Activated CD8-positive, alpha-beta memory T cell treated with anti-CD3 and anti-CD28 coated beads, Interleukin-2, amount 10 ng/mL, durations not matched to agents 7 days and 5 days (primary cell): ENCODE results near the gene PMFBP1. TPM values are rescaled to one million over a fixed set of nuclear protein-coding genes. Genes with fewer than 3 reads are reported as not detected.
"Not testable (repeated sequence)": the region's sequence is repeated elsewhere in the genome, so short reads cannot be mapped to it uniquely, and the experiment has no call there.

ENCODE experiments used
- ATAC-seq: fragments of 150-1000 bp; cut with Tn5 transposase; one replicate; pipeline ENCODE4 v1.10.0; 2021; ENCODE audit warnings: moderate library complexity
- CTCF ChIA-PET: fragments of 350-600 bp; sonication (Branson Sonifier 250); formaldehyde crosslinking; loops from one replicate; lab custom pipeline; 2021; ENCODE audit warnings: antibody characterized with exemption; lab: Charles Lee
- DNase-seq: peaks from one replicate; pipeline ENCODE4 v3.0.0-alpha.2; 2020
- H3K27ac Mint-ChIP-seq: one replicate; pipeline ENCODE4 v1.8.0; 2021; ENCODE audit warnings: mild to moderate bottlenecking, mixed read lengths
- H3K27me3 Mint-ChIP-seq: one replicate; pipeline ENCODE4 v1.8.0; 2021; ENCODE audit warnings: mixed read lengths
- H3K36me3 Mint-ChIP-seq: one replicate; pipeline ENCODE4 v1.8.0; 2021; ENCODE audit warnings: mild to moderate bottlenecking, mixed read lengths
- H3K4me1 Mint-ChIP-seq: one replicate; pipeline ENCODE4 v1.8.0; 2021; ENCODE audit warnings: mixed read lengths
- H3K4me3 Mint-ChIP-seq: one replicate; pipeline ENCODE4 v1.8.0; 2021; ENCODE audit warnings: mild to moderate bottlenecking, moderate library complexity, mixed read lengths
- H3K9me3 Mint-ChIP-seq: one replicate; pipeline ENCODE4 v1.8.0; 2022; ENCODE audit warnings: low read depth, mixed read lengths
- total RNA-seq, 2 experiments: library from RNA; stranded (reverse); gene quantifications; one replicate each; pipeline ENCODE4 v1.2.3, GENCODE V29; 2021

PMFBP1 gene
- total RNA-seq, 2 experiments from 2014 or later: 2.1 to 6.3 TPM

- H3K27me3 Mint-ChIP-seq, H3K36me3 Mint-ChIP-seq, DNase-seq, H3K4me3 Mint-ChIP-seq, ATAC-seq, H3K27ac Mint-ChIP-seq, H3K9me3 Mint-ChIP-seq, H3K4me1 Mint-ChIP-seq: not testable (repeated sequence)
- CTCF ChIA-PET: interaction anchor here (1.6 kb wide), 1 partner anchor 8 kb away, joined by 4 read pairs; no protein-coding TSS in a partner anchor
These were observed 96.9 kb downstream of the PMFBP1 start for GRCh38 chr16:72075067-72075466.

- Mint-ChIP-seq H3K4me3 (no peak overlapping the region), H3K4me1 (no peaks in the 10 kb centered on the region), H3K9me3 (no peaks in the 10 kb centered on the region), H3K27me3 (no peaks in the 10 kb centered on the region), H3K27ac (no peak overlapping the region), H3K36me3 (no peaks in the 10 kb centered on the region)
- DNase-seq (no peak), ATAC-seq (no peak)
- CTCF ChIA-PET: no interaction called here
These were observed 98.3 kb downstream of the PMFBP1 start for GRCh38 chr16:72073560-72074230.

DNA sequence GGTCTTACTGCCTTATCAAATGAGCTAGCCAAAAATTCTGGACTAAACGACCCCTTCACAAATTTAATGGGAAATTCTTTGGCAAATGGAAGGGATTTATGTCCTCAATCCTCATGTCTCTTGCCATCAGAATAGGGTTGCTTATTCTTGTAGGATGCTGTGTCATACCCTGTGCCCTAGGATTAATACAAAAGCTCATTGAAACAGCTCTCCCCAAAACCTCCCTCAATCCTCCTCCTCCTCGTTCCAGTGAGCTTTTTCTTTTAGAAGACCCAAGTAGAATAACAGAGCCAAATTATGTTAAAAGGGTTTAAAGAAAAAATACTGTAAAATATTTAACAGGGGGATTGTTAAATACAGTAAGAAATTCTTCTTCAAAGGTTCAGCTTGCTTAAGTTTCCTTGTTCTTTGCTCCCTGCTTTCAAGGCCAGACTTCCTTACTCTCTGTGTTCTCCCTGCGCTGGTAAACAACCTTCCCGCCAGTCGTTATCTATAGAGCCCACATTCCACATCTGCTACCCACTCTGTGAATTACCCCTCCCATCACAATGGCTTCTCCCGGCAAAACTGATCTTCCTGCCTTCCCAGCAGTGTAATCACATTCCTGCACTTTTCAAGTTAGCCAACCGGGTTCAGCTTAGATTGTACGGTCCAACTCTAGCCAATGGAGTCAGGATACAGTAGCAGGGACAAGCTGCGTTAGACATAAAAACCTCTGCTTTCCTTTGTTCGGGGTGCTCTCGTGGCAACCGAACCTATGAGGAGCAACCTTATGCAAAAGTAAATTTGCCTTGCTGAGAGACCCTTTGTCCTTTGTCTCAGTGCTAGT is 99.2 kb downstream of the PMFBP1 start:
- H3K4me3 Mint-ChIP-seq: no peak overlapping the region
- no peak overlapping the region for H3K27ac Mint-ChIP-seq
- H3K9me3 Mint-ChIP-seq: no peaks in the 10 kb centered on the region
- DNase-seq: no peak
- H3K36me3 Mint-ChIP-seq: no peaks in the 10 kb centered on the region
- CTCF ChIA-PET: no interaction called here
- H3K27me3 Mint-ChIP-seq: no peaks in the 10 kb centered on the region
- ATAC-seq: no peak
- H3K4me1 Mint-ChIP-seq: no peaks in the 10 kb centered on the region

Other genes with a start within 250 kb of the PMFBP1 start
- under 1 TPM; 0.28 to 0.29 TPM for gene PKD1L3, start 171.8 kb downstream of the PMFBP1 start, total RNA-seq
- gene DHODH, start 163.4 kb downstream of the PMFBP1 start, total RNA-seq: 10 to 100 TPM; 13.6 to 14.5 TPM
- gene HP, start 117.7 kb downstream of the PMFBP1 start, total RNA-seq: not detected
- not detected for gene HPR, start 108.9 kb downstream of the PMFBP1 start, total RNA-seq
- 10 to 100 TPM; 14.0 to 16.4 TPM for gene TXNL4B, start 78.5 kb downstream of the PMFBP1 start, total RNA-seq
- gene DHX38, start 78.3 kb downstream of the PMFBP1 start, total RNA-seq: 10 to 100 TPM; 78.1 to 85.7 TPM